ENCODE measurements around the gene AOPEP. TPM values are rescaled to one million over a fixed set of nuclear protein-coding genes. Genes with fewer than 3 reads are reported as not detected.
A peak's percentile ranks its signal among the peaks of the same experiment; 100 is the strongest.

Gene AOPEP
- total and polyA plus RNA-seq, 7 donors, result 28.0 to 490 (median 184) TPM

DNA sequence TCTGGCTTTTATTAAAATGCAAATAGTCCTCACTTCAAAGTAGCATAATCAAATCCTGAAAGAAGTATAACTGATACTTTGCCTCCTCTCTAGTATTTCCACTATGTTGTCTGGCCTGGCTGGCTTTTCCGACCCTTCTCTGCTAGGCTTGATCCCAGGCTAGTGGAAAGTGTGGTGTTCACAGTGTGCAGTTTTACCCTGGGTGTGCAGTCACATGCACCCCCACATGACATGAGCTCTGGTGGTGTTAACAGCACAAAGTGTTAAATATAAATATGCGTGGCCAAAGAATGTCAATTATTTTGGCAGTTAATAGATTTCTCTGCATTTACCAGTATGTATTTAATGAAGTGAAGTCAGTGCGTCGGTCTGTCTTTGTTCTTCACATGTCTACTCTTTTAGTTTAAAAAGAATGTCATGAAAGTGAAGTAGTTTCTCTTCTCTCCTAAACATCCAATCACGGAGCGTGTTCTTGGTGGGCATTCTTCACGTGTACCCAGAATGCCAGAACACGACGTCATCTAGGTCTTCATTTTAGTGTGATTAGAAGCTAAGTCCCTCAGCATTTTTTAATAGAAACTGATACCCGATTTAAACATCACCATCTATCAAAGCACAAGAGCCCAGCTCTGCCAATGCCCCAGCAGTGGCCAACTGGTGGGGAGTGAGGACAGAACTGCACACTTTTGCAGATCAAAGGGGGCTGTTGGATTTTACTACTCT, 304.6 kb downstream of the AOPEP start:
- DNase-seq, result no peak

GRCh38 chr9:95031711-95032461, 305.4 kb downstream of the AOPEP start:
- TF ChIP-seq POLR2AphosphoS5 (IDR thresholded peaks at IDR 0.05) (no peak), POLR2A (IDR thresholded peaks at IDR 0.05) (no peak), EP300 (IDR thresholded peaks at IDR 0.05) (no peak)
- TF ChIP-seq, protein P1, sequence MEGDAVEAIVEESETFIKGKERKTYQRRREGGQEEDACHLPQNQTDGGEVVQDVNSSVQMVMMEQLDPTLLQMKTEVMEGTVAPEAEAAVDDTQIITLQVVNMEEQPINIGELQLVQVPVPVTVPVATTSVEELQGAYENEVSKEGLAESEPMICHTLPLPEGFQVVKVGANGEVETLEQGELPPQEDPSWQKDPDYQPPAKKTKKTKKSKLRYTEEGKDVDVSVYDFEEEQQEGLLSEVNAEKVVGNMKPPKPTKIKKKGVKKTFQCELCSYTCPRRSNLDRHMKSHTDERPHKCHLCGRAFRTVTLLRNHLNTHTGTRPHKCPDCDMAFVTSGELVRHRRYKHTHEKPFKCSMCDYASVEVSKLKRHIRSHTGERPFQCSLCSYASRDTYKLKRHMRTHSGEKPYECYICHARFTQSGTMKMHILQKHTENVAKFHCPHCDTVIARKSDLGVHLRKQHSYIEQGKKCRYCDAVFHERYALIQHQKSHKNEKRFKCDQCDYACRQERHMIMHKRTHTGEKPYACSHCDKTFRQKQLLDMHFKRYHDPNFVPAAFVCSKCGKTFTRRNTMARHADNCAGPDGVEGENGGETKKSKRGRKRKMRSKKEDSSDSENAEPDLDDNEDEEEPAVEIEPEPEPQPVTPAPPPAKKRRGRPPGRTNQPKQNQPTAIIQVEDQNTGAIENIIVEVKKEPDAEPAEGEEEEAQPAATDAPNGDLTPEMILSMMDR (IDR thresholded peaks at IDR 0.05), result no peak
- WGBS, 2 donors, result 41 to 61% methylated on average over 5 of the region's 5 CpGs
- intact Hi-C loops (cut with DNase I), result no loop called here
- Histone ChIP-seq H3K27me3 (no peaks in the 10 kb centered on the region), H3K9me3 (no peaks in the 10 kb centered on the region), H3K27ac (peak overlapping the region; percentile 65 to 99 (median 86)), H3K36me3 (no peaks in the 10 kb centered on the region), H3K4me1 (peaks cover 0 to 100% (median 92%) of the 10 kb centered on the region in 4 donors), H3K4me3 (no peak overlapping the region)
- no peak for DNase-seq

More for the DNA sequence above, 304.6 kb downstream of the AOPEP start:
- peak overlapping the region; percentile 65 to 99 (median 86) for H3K27ac ChIP-seq
- no peaks in the 10 kb centered on the region for H3K27me3 ChIP-seq
- TF ChIP-seq POLR2AphosphoS5 (IDR thresholded peaks at IDR 0.05) (no peak), EP300 (IDR thresholded peaks at IDR 0.05) (no peak), POLR2A (IDR thresholded peaks at IDR 0.05) (no peak)
- TF ChIP-seq, protein P1 (IDR thresholded peaks at IDR 0.05), result no peak
- H3K36me3 ChIP-seq, result no peaks in the 10 kb centered on the region
- H3K4me1 ChIP-seq, result peaks cover 0 to 100% (median 89%) of the 10 kb centered on the region in 4 donors
- H3K9me3 ChIP-seq, result no peaks in the 10 kb centered on the region
- WGBS, 2 donors, result 76 to 82% methylated on average over 10 of the region's 10 CpGs
- H3K4me3 ChIP-seq, result peak overlapping the region in 1 of 4 donors; percentile 6
- intact Hi-C loops (cut with DNase I), result no loop called here

GRCh38 chr9:95032580-95033341, 306.3 kb downstream of the AOPEP start:
- no peak for DNase-seq
- WGBS, 2 donors, result 38 to 52% methylated on average over 9 of the region's 9 CpGs
- H3K27me3 ChIP-seq, result no peaks in the 10 kb centered on the region
- H3K27ac ChIP-seq, result peak overlapping the region; percentile 65 to 99 (median 86)
- peaks cover 0 to 4% (median 0%) of the 10 kb centered on the region in 4 donors for H3K36me3 ChIP-seq
- TF ChIP-seq, protein P1 (IDR thresholded peaks at IDR 0.05), result no peak
- TF ChIP-seq POLR2AphosphoS5 (IDR thresholded peaks at IDR 0.05), result peak; percentile 8 to 60 (median 52)
- peak in 1 of 4 donors; percentile 35 for TF ChIP-seq EP300 (IDR thresholded peaks at IDR 0.05)
- no peak for TF ChIP-seq POLR2A (IDR thresholded peaks at IDR 0.05)
- intact Hi-C loops (cut with DNase I), result no loop called here
- no peak overlapping the region for H3K4me3 ChIP-seq
- H3K9me3 ChIP-seq, result no peaks in the 10 kb centered on the region
- H3K4me1 ChIP-seq, result peaks cover 0 to 100% (median 95%) of the 10 kb centered on the region in 4 donors

DNA sequence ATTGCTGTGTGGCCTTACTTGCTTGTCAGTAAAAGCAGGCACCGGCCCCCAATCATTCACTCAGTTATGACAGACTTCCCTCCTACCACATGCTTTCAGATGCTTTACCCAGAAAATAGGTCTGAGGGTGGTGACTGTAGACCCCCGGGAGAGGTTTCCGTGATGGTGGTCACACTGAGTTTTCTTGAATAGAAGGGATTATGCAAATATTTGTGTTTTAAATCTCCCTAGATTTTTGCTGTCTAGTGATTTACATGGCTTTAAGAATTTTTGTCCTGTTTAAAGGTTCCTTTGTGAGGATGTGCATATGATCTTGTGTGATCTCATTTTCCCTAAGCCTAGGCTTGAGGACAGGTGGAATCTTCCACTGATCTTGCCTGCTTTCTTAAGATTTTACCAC, 309.3 kb downstream of the AOPEP start:
- 56 to 75% methylated on average over 3 of the region's 3 CpGs for WGBS, 2 donors
- TF ChIP-seq, protein P1 (IDR thresholded peaks at IDR 0.05), result no peak
- TF ChIP-seq POLR2AphosphoS5 (IDR thresholded peaks at IDR 0.05) (no peak), POLR2A (IDR thresholded peaks at IDR 0.05) (no peak), EP300 (IDR thresholded peaks at IDR 0.05) (no peak)
- Histone ChIP-seq H3K4me1 (peaks cover 0 to 100% (median 95%) of the 10 kb centered on the region in 4 donors), H3K4me3 (no peak overlapping the region), H3K27me3 (no peaks in the 10 kb centered on the region), H3K27ac (peak overlapping the region; percentile 36 to 99 (median 80)), H3K9me3 (no peaks in the 10 kb centered on the region), H3K36me3 (peaks cover 0 to 8% (median 0%) of the 10 kb centered on the region in 4 donors)
- intact Hi-C loops (cut with DNase I), result no loop called here
- no peak for DNase-seq

Measured in sigmoid colon (tissue), 7 donors.